Endodermal cell (in vitro differentiated cells): ENCODE results near the gene ATOSB. TPM values are rescaled to one million over a fixed set of nuclear protein-coding genes. Genes with fewer than 3 reads are reported as not detected.
A peak's percentile ranks its signal among the peaks of the same experiment; 100 is the strongest.

ENCODE experiments used
- DNase-seq: peaks from one replicate; pipeline ENCODE4 v3.0.0-alpha.2; 2017
- H3K27ac ChIP-seq: 2 replicates; pipeline ENCODE4 v1.5.1; 2013; ENCODE audit warnings: mild to moderate bottlenecking, low read depth, low read length, moderate library complexity
- H3K27me3 ChIP-seq: 2 replicates; pipeline ENCODE4 v1.6.1; 2013; ENCODE audit warnings: mild to moderate bottlenecking, low read length, moderate library complexity; ENCODE audit not compliant: insufficient read depth, control insufficient read depth, poor library complexity, severe bottlenecking
- H3K36me3 ChIP-seq: 2 replicates; pipeline ENCODE4 v1.7.0; 2013; ENCODE audit warnings: mild to moderate bottlenecking, low read length, moderate library complexity; ENCODE audit not compliant: control insufficient read depth, insufficient read depth
- H3K4me1 ChIP-seq: one replicate; pipeline ENCODE4 v1.7.0; 2013; ENCODE audit warnings: low read length; ENCODE audit not compliant: control insufficient read depth, insufficient read depth
- H3K4me3 ChIP-seq: 2 replicates; pipeline ENCODE4 v1.5.1; 2013; ENCODE audit warnings: mild to moderate bottlenecking, low read length, moderate library complexity
- H3K9ac ChIP-seq: 2 replicates; pipeline ENCODE4 v1.6.1; 2013; ENCODE audit warnings: mild to moderate bottlenecking, low read length, moderate library complexity; ENCODE audit not compliant: poor library complexity, severe bottlenecking; ENCODE audit errors: extremely low read depth
- H3K9me3 ChIP-seq: 2 replicates; pipeline ENCODE4 v1.6.1; 2013; ENCODE audit warnings: mild to moderate bottlenecking, low read length, moderate library complexity; ENCODE audit not compliant: control insufficient read depth
- H3K27ac Mint-ChIP-seq: 2 replicates; pipeline ENCODE4 v1.8.0; 2020; ENCODE audit warnings: mixed read lengths
- H3K27me3 Mint-ChIP-seq: 2 replicates; pipeline ENCODE4 v1.8.0; 2021; ENCODE audit warnings: mild to moderate bottlenecking, mixed read lengths; ENCODE audit not compliant: insufficient read depth
- H3K36me3 Mint-ChIP-seq: 2 replicates; pipeline ENCODE4 v1.8.0; 2020; ENCODE audit warnings: low read depth, mixed read lengths
- H3K4me1 Mint-ChIP-seq: 2 replicates; pipeline ENCODE4 v1.8.0; 2020; ENCODE audit warnings: mixed read lengths
- H3K4me3 Mint-ChIP-seq: 2 replicates; pipeline ENCODE4 v1.8.0; 2020; ENCODE audit warnings: mild to moderate bottlenecking, moderate library complexity, mixed read lengths
- H3K9me3 Mint-ChIP-seq: 2 replicates; pipeline ENCODE4 v1.8.0; 2020; ENCODE audit warnings: mild to moderate bottlenecking, mixed read lengths
- WGBS, 2 experiments: methylation state at CpG; one replicate each; pipeline versions ENCODE4 v1.1.5 to v1.1.7; 2013; ENCODE audit warnings: missing lambda C conversion rate in 2 of 2, mixed read lengths in 1 of 2; ENCODE audit not compliant: insufficient coverage in 1 of 2, insufficient read length in 1 of 2; 5-methylcytosine and 5-hydroxymethylcytosine counted together
- total RNA-seq, 2 donors: library from RNA; stranded (reverse); fragmentation: NEBNext Ultra II Directional in 1 of 2; extraction: Animal tissue kit (Norgen Biotek cat#: 25700) in 1 of 2; gene quantifications; 2 replicates in 1 of 2; 3 replicates in 1 of 2; pipeline ENCODE4 v1.2.1, GENCODE V29; 2021
- TF ChIP-seq, protein P1 (sequence below): fragments of 200-600 bp; sonication (generic); conservative IDR thresholded peaks from 2 replicates; pipeline ENCODE4 v1.5.0; 2021; ENCODE audit warnings: antibody characterized with exemption, mild to moderate bottlenecking

Gene ATOSB
- total RNA-seq, 2 donors from 2014 or later: 21.1 to 22.7 TPM

DNA sequence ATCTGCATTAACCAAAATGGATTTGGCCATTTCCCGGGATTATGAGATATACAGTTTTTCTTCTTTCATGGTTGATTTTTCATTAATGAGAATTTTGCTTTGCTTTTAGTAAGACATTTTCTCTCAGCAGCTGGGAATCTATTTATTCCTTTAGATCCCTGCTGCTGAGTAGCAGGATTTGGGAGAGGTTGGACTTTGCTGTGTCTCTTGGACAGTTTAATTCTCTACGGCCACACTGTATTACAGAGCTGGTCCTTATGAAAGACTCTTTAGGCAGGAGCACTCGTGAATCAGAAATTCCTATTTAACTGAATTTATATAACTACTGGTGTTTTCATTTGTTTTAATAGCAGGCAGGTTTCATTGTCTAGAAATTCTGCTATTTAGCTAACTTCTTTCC lies 47.8 kb upstream of the ATOSB start:
- no peak overlapping the region for H3K27ac Mint-ChIP-seq
- Histone ChIP-seq H3K9ac (no peak overlapping the region), H3K4me3 (peak overlapping the region; percentile 99), H3K36me3 (no peaks in the 10 kb centered on the region), H3K27ac (no peak overlapping the region), H3K9me3 (peaks cover 6% of the 10 kb centered on the region), H3K4me1 (no peaks in the 10 kb centered on the region), H3K27me3 (no peaks in the 10 kb centered on the region)
- H3K27me3 Mint-ChIP-seq: no peaks in the 10 kb centered on the region
- peak overlapping the region; percentile 95 for H3K4me3 Mint-ChIP-seq
- peaks cover 4% of the 10 kb centered on the region for H3K36me3 Mint-ChIP-seq
- DNase-seq: no peak
- peaks cover 17% of the 10 kb centered on the region for H3K4me1 Mint-ChIP-seq
- TF ChIP-seq, protein P1, sequence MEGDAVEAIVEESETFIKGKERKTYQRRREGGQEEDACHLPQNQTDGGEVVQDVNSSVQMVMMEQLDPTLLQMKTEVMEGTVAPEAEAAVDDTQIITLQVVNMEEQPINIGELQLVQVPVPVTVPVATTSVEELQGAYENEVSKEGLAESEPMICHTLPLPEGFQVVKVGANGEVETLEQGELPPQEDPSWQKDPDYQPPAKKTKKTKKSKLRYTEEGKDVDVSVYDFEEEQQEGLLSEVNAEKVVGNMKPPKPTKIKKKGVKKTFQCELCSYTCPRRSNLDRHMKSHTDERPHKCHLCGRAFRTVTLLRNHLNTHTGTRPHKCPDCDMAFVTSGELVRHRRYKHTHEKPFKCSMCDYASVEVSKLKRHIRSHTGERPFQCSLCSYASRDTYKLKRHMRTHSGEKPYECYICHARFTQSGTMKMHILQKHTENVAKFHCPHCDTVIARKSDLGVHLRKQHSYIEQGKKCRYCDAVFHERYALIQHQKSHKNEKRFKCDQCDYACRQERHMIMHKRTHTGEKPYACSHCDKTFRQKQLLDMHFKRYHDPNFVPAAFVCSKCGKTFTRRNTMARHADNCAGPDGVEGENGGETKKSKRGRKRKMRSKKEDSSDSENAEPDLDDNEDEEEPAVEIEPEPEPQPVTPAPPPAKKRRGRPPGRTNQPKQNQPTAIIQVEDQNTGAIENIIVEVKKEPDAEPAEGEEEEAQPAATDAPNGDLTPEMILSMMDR: no peak
- peaks cover 11% of the 10 kb centered on the region for H3K9me3 Mint-ChIP-seq
- WGBS, 2 experiments: 84 to 90% methylated on average over 2 to 3 of the region's 3 CpGs

GRCh38 chr9:35162605-35163315 lies 47.1 kb upstream of the ATOSB start:
- Mint-ChIP-seq H3K4me1 (peaks cover 17% of the 10 kb centered on the region), H3K9me3 (peaks cover 14% of the 10 kb centered on the region), H3K27ac (peak overlapping the region; percentile 96), H3K36me3 (peaks cover 4% of the 10 kb centered on the region), H3K27me3 (no peaks in the 10 kb centered on the region), H3K4me3 (peak overlapping the region; percentile 95)
- no peaks in the 10 kb centered on the region for H3K36me3 ChIP-seq
- no peaks in the 10 kb centered on the region for H3K4me1 ChIP-seq
- H3K9ac ChIP-seq: peak overlapping the region; percentile 51
- peak overlapping the region; percentile 2 for H3K27ac ChIP-seq
- H3K27me3 ChIP-seq: no peaks in the 10 kb centered on the region
- peak overlapping the region; percentile 99 for H3K4me3 ChIP-seq
- DNase-seq: no peak
- TF ChIP-seq, protein P1: no peak
- 27 to 49% methylated on average over 5 to 11 of the region's 11 CpGs for WGBS, 2 experiments
- peaks cover 12% of the 10 kb centered on the region for H3K9me3 ChIP-seq

- Histone ChIP-seq H3K4me3 (peak within 1 kb of the TSS; percentile 99), H3K4me1 (no peaks in the 10 kb centered on the region), H3K27ac (peak within 1 kb of the TSS; percentile 71), H3K36me3 (no peaks in the 10 kb centered on the region), H3K27me3 (no peaks in the 10 kb centered on the region), H3K9ac (peak within 1 kb of the TSS; percentile 51), H3K9me3 (peaks cover 13% of the 10 kb centered on the region)
- WGBS, 2 experiments: 0 to 3% methylated on average over 8 to 70 of the region's 70 CpGs
- peaks cover 6% of the 10 kb centered on the region for H3K36me3 Mint-ChIP-seq
- H3K4me1 Mint-ChIP-seq: peaks cover 17% of the 10 kb centered on the region
- H3K9me3 Mint-ChIP-seq: peaks cover 14% of the 10 kb centered on the region
- H3K27me3 Mint-ChIP-seq: no peaks in the 10 kb centered on the region
- H3K27ac Mint-ChIP-seq: peak within 1 kb of the TSS; percentile 96
- peak within 1 kb of the TSS; percentile 95 for H3K4me3 Mint-ChIP-seq
- DNase-seq: peak; percentile 98
- TF ChIP-seq, protein P1: peak; percentile 39
Measured at GRCh38 chr9:35161713-35162604, 46.3 kb upstream of the ATOSB start, which contains the start of gene UNC13B. TSS of gene UNC13B (plus strand) at chr9:35162009. CDS start at chr9:35162284, 275 bp downstream.
